H1 (cell line): ENCODE results near the gene ITPK1. TPM values are rescaled to one million over a fixed set of nuclear protein-coding genes. Genes with fewer than 3 reads are reported as not detected.

Experiments
- CTCF ChIA-PET: fragments of 300-600 bp; sonication (Branson Sonifier 250); formaldehyde crosslinking; loops from one replicate; lab custom pipeline; 2021; ENCODE audit not compliant: partially characterized antibody; lab: Charles Lee
- POLR2A ChIA-PET: fragments of 300-600 bp; sonication (Branson Sonifier 250); formaldehyde crosslinking; loops from one replicate; lab custom pipeline; 2021; ENCODE audit warnings: inconsistent platforms; ENCODE audit not compliant: partially characterized antibody; lab: Charles Lee
- DNase-seq, 2 experiments: peaks; one replicate each; pipeline versions ENCODE4 v3.0.0 to v3.0.0-alpha.2; 2010 to 2022; ENCODE audit warnings: low spot score in 2 of 2, low read depth in 1 of 2, mixed read lengths in 1 of 2
- FAIRE-seq: peaks from 2 replicates; lab custom pipeline; 2011; peaks lifted over from hg19 to GRCh38; lab: Jason Lieb, UNC
- H2AFZ ChIP-seq: 2 replicates; pipeline ENCODE4 v1.8.1; 2012; ENCODE audit warnings: low read length, inconsistent platforms
- H2AK5ac ChIP-seq: 2 replicates; pipeline ENCODE4 v1.6.1; 2013; ENCODE audit warnings: low read depth, low read length
- H2BK120ac ChIP-seq: replicated peaks from 2 replicates; pipeline ENCODE3; 2013; ENCODE audit warnings: low read depth, low read length, inconsistent platforms
- H2BK12ac ChIP-seq: 2 replicates; pipeline ENCODE4 v1.6.1; 2013; ENCODE audit warnings: low read depth, low read length
- H2BK15ac ChIP-seq: 2 replicates; pipeline ENCODE4 v1.6.1; 2013; ENCODE audit warnings: low read length
- H2BK20ac ChIP-seq: 2 replicates; pipeline ENCODE4 v1.6.1; 2013; ENCODE audit warnings: low read length
- H2BK5ac ChIP-seq: 2 replicates; pipeline ENCODE4 v1.6.1; 2013; ENCODE audit warnings: low read depth, low read length
- H3K14ac ChIP-seq: 2 replicates; pipeline ENCODE4 v1.6.1; 2013; ENCODE audit warnings: inconsistent platforms; ENCODE audit not compliant: insufficient read length
- H3K18ac ChIP-seq: 2 replicates; pipeline ENCODE4 v1.6.1; 2013; ENCODE audit warnings: low read length; ENCODE audit errors: extremely low read depth
- H3K23ac ChIP-seq: 2 replicates; pipeline ENCODE4 v1.6.1; 2013; ENCODE audit warnings: inconsistent platforms; ENCODE audit not compliant: insufficient read length
- H3K23me2 ChIP-seq: 2 replicates; pipeline ENCODE4 v1.6.1; 2013; ENCODE audit warnings: low read depth, low read length
- H3K27ac ChIP-seq: 2 replicates; pipeline ENCODE4 v1.6.1; 2011; ENCODE audit warnings: low read depth, low read length, inconsistent platforms
- H3K27me3 ChIP-seq, 4 experiments: replicated peaks in 1 of 4; 1 replicate in 1 of 4; 2 replicates in 3 of 4; pipeline versions ENCODE4 v1.6.1 to v1.8.1; 2011 to 2013; ENCODE audit warnings: low read length in 3 of 4, mild to moderate bottlenecking in 3 of 4, inconsistent platforms in 2 of 4, mixed read lengths in 2 of 4, moderate library complexity in 1 of 4; ENCODE audit not compliant: control insufficient read depth in 3 of 4, insufficient read depth in 3 of 4; ENCODE audit errors: extremely low read depth in 1 of 4
- H3K36me3 ChIP-seq, 4 experiments: 2 replicates each; pipeline versions ENCODE4 v1.6.1 to v1.8.1; 2011 to 2013; ENCODE audit warnings: mild to moderate bottlenecking in 4 of 4, low read length in 3 of 4, moderate library complexity in 2 of 4, control low read depth in 1 of 4, inconsistent platforms in 1 of 4; ENCODE audit not compliant: insufficient read depth in 4 of 4, control insufficient read depth in 2 of 4
- H3K4ac ChIP-seq: replicated peaks from 2 replicates; pipeline ENCODE3; 2013; ENCODE audit warnings: low read length, low read depth, mixed read lengths, inconsistent platforms; ENCODE audit not compliant: insufficient read length
- H3K4me1 ChIP-seq, 4 experiments: replicated peaks in 1 of 4; 1 replicate in 1 of 4; 2 replicates in 3 of 4; pipeline versions ENCODE4 v1.6.1 to v1.8.1; 2011 to 2013; ENCODE audit warnings: low read length in 3 of 4, inconsistent platforms in 2 of 4, mixed read lengths in 1 of 4; ENCODE audit not compliant: insufficient read depth in 4 of 4, control insufficient read depth in 3 of 4
- H3K4me2 ChIP-seq, 2 experiments: 2 replicates each; pipeline versions ENCODE4 v1.6.1 to v1.8.1; 2011 to 2013; ENCODE audit warnings: low read depth in 2 of 2, low read length in 2 of 2, control low read depth in 1 of 2, inconsistent platforms in 1 of 2, mild to moderate bottlenecking in 1 of 2; ENCODE audit not compliant: insufficient read depth in 1 of 2
- H3K4me3 ChIP-seq, 4 experiments: fragments of 200-600, 300-600 bp in 1 of 4; sonication (generic), shearing (Covaris generic), sonication (Bioruptor Twin) in 1 of 4; 2 replicates each; pipeline versions ENCODE4 v1.5.1 to v1.8.1; 2011 to 2016; ENCODE audit warnings: low read length in 4 of 4, low read depth in 3 of 4, control low read depth in 2 of 4, inconsistent platforms in 2 of 4, mild to moderate bottlenecking in 2 of 4, mixed read lengths in 1 of 4, moderate library complexity in 1 of 4; ENCODE audit not compliant: insufficient read depth in 2 of 4; ENCODE audit errors: extremely low read depth in 1 of 4
- H3K56ac ChIP-seq: replicated peaks from 2 replicates; pipeline ENCODE3; 2013; ENCODE audit warnings: low read depth, mild to moderate bottlenecking, mixed read lengths, low read length, inconsistent platforms; ENCODE audit not compliant: insufficient read length
- H3K79me1 ChIP-seq: 2 replicates; pipeline ENCODE4 v1.6.1; 2013; ENCODE audit warnings: low read depth, low read length, control low read depth
- H3K79me2 ChIP-seq, 2 experiments: 2 replicates each; pipeline versions ENCODE4 v1.6.1 to v1.8.1; 2012 to 2013; ENCODE audit warnings: low read length in 2 of 2, mild to moderate bottlenecking in 2 of 2, inconsistent platforms in 1 of 2; ENCODE audit not compliant: insufficient read depth in 2 of 2, control insufficient read depth in 1 of 2
- H3K9ac ChIP-seq, 4 experiments: replicated peaks in 1 of 4; 1 replicate in 1 of 4; 2 replicates in 3 of 4; pipeline versions ENCODE4 v1.6.1 to v1.8.1; 2011 to 2013; ENCODE audit warnings: low read depth in 3 of 4, low read length in 3 of 4, control low read depth in 2 of 4, mild to moderate bottlenecking in 2 of 4, moderate library complexity in 2 of 4, inconsistent platforms in 1 of 4; ENCODE audit errors: extremely low read depth in 1 of 4
- H3K9me3 ChIP-seq, 2 experiments: 2 replicates each; pipeline versions ENCODE4 v1.6.1 to v1.8.1; 2012 to 2013; ENCODE audit warnings: mild to moderate bottlenecking in 2 of 2, moderate library complexity in 2 of 2, control low read depth in 1 of 2, inconsistent platforms in 1 of 2, low read depth in 1 of 2, low read length in 1 of 2, mixed read lengths in 1 of 2; ENCODE audit not compliant: insufficient read depth in 2 of 2
- H4K20me1 ChIP-seq, 2 experiments: replicated peaks in 1 of 2; 2 replicates each; pipeline versions ENCODE3 to v1.8.1; 2011 to 2013; ENCODE audit warnings: inconsistent platforms in 2 of 2, low read length in 2 of 2, mild to moderate bottlenecking in 1 of 2; ENCODE audit not compliant: insufficient read depth in 2 of 2, control insufficient read depth in 1 of 2
- H4K5ac ChIP-seq: 2 replicates; pipeline ENCODE4 v1.6.1; 2013; ENCODE audit warnings: low read length, low read depth, mixed read lengths, inconsistent platforms; ENCODE audit not compliant: insufficient read length
- H4K8ac ChIP-seq: 2 replicates; pipeline ENCODE4 v1.8.0; 2013; ENCODE audit warnings: mild to moderate bottlenecking, moderate library complexity, low read length, inconsistent platforms; ENCODE audit not compliant: insufficient read depth; ENCODE audit errors: extremely low read depth
- H4K91ac ChIP-seq: replicated peaks from 2 replicates; pipeline ENCODE3; 2013; ENCODE audit warnings: low read length, mixed read lengths, inconsistent platforms; ENCODE audit not compliant: insufficient read length
- ASH2L ChIP-seq: fragments of 200-600, 300-600 bp; sonication (generic); IDR thresholded peaks from one replicate; pipeline ENCODE4 v1.7.1; 2017; ENCODE audit warnings: low read length
- CEBPB ChIP-seq: IDR thresholded peaks from 2 replicates; pipeline ENCODE4 v1.6.1; 2012; ENCODE audit warnings: low read depth, low read length
- CHD1 ChIP-seq: IDR thresholded peaks from 2 replicates; pipeline ENCODE4 v1.6.1; 2012; ENCODE audit warnings: low read depth, low read length, improper control_type of control experiment
- JUND ChIP-seq: IDR thresholded peaks from 2 replicates; pipeline ENCODE4 v1.6.1; 2011; ENCODE audit warnings: mild to moderate bottlenecking, improper control_type of control experiment, low read length
- KDM4A ChIP-seq: IDR thresholded peaks from one replicate; pipeline ENCODE4 v1.7.1; 2012; ENCODE audit warnings: low read depth, mild to moderate bottlenecking, moderate library complexity, low read length, inconsistent platforms; ENCODE audit not compliant: severe bottlenecking
- MAFK ChIP-seq: IDR thresholded peaks from 2 replicates; pipeline ENCODE4 v1.6.1; 2012; ENCODE audit warnings: low read depth, mild to moderate bottlenecking, improper control_type of control experiment, low read length
- SP2 ChIP-seq: IDR thresholded peaks from 2 replicates; pipeline ENCODE4 v1.6.1; 2012; ENCODE audit warnings: mild to moderate bottlenecking, low read length, inconsistent platforms
- SRF ChIP-seq: IDR thresholded peaks from 2 replicates; pipeline ENCODE4 v1.6.1; 2011; ENCODE audit warnings: mild to moderate bottlenecking, low read depth, low read length, moderate library complexity
- SUZ12 ChIP-seq: fragments of 200-600 bp; sonication (generic); IDR thresholded peaks from 2 replicates; pipeline ENCODE4 v1.6.1; 2012; ENCODE audit warnings: mild to moderate bottlenecking, inconsistent platforms, low read length, moderate library complexity, mixed read lengths
- WGBS, 2 experiments: shearing (Covaris generic) in 1 of 2; methylation state at CpG; one replicate each; pipeline versions ENCODE4 v1.1.6 to v1.1.7; 2013 to 2015; ENCODE audit warnings: low lambda C conversion rate in 2 of 2, mixed read lengths in 2 of 2, inconsistent platforms in 1 of 2, low coverage in 1 of 2, missing lambda C conversion rate in 1 of 2; ENCODE audit not compliant: insufficient replicate concordance in 2 of 2, insufficient coverage in 1 of 2, insufficient read length in 1 of 2; ENCODE audit errors: extremely low coverage in 1 of 2, missing lambda C conversion rate in 1 of 2; 5-methylcytosine and 5-hydroxymethylcytosine counted together
- polyA plus RNA-seq, 7 experiments: library from polyadenylated mRNA; depleted of rRNA in 3 of 7; stranded (reverse) in 5 of 7; unstranded in 2 of 7; fragments of >200 nt in 5 of 7; fragments of 200-250 nt in 2 of 7; gene quantifications; 1 replicate in 5 of 7; 2 replicates in 1 of 7; 4 replicates in 1 of 7; pipeline versions ENCODE4 v1.2.1 to v1.2.3, GENCODE V29; 2011 to 2013; ENCODE audit warnings: missing spikeins in 2 of 7, mixed read lengths in 2 of 7
- total RNA-seq: library from RNA; stranded (reverse); fragmentation: NEBNext Ultra II Directional; extraction: Animal tissue kit (Norgen Biotek cat#: 25700); gene quantifications from 2 replicates; pipeline ENCODE4 v1.2.1, GENCODE V29; 2021
- TF ChIP-seq, protein P1 (sequence below): IDR thresholded peaks from 2 replicates; pipeline ENCODE4 v1.6.1; 2011; ENCODE audit warnings: low read depth, mild to moderate bottlenecking, low read length; ENCODE audit not compliant: insufficient read depth

Gene ITPK1
- total and polyA plus RNA-seq, 2 of the 8 experiments (the other 6 are each of a cell fraction or from before 2014, with no cell fraction given), result 108 to 143 TPM

GRCh38 chr14:92922155-92922735 is 193.5 kb downstream of the ITPK1 start:
- Histone ChIP-seq H3K27me3 (peaks cover 0 to 7% (median 2%) of the 10 kb centered on the region in 4 experiments; a peak in 3 of 7 replicates), H3K79me1 (no peaks in the 10 kb centered on the region), H3K23ac (no peak overlapping the region), H3K56ac (no peak overlapping the region), H3K4me2 (peak overlapping the region; percentile 47 to 95), H3K27ac (no peak overlapping the region), H2BK5ac (no peak overlapping the region), H3K79me2 (no peaks in the 10 kb centered on the region), H2BK20ac (no peak overlapping the region), H4K91ac (no peak overlapping the region), H4K20me1 (peaks cover 0 to 3% of the 10 kb centered on the region in 2 experiments), H3K14ac (no peak overlapping the region), H3K4me1 (peaks cover 0 to 15% (median 4%) of the 10 kb centered on the region in 4 experiments; a peak in 4 of 7 replicates), H3K4me3 (peak overlapping the region; percentile 36 to 79 (median 68); a peak in 7 of 8 replicates), H2BK12ac (0 out of 2 replicates have a peak overlapping the region, but pooled peaks have one; percentile 87), H3K18ac (peak overlapping the region; percentile 48; the same call in 1 of the 2 replicates), H2BK120ac (no peak overlapping the region), H2AFZ (peak overlapping the region; percentile 97; the same call in 1 of the 2 replicates), H3K23me2 (peaks cover 13% of the 10 kb centered on the region; the same call in 1 of the 2 replicates), H2BK15ac (no peak overlapping the region), H4K5ac (no peak overlapping the region), H3K4ac (no peak overlapping the region), H3K9me3 (no peaks in the 10 kb centered on the region), H3K36me3 (no peaks in the 10 kb centered on the region), H2AK5ac (no peak overlapping the region), H3K9ac (no peak overlapping the region; a peak in 1 of 7 replicates), H4K8ac (peak overlapping the region; percentile 72; the same call in 1 of the 2 replicates)
- FAIRE-seq, result no peak
- ChIA-PET POLR2A (interaction anchor here (0.8 to 1.9 kb wide), 5 partner anchors 8 to 42 kb away, joined by 3 to 10 read pairs (median 4); no protein-coding TSS in a partner anchor), CTCF (interaction anchor here (1.2 to 1.5 kb wide), 4 partner anchors 9 to 42 kb away, joined by 3 to 4 read pairs (median 3); no protein-coding TSS in a partner anchor)
- no peak for DNase-seq
- 80% methylated on average over 4 of the region's 4 CpGs; no CpG with 5 or more reads in 1 of the 2 experiments for WGBS, 2 experiments
- no peak for TF ChIP-seq KDM4A
- TF ChIP-seq SRF, result no peak
- no peak for TF ChIP-seq ASH2L
- TF ChIP-seq, protein P1, sequence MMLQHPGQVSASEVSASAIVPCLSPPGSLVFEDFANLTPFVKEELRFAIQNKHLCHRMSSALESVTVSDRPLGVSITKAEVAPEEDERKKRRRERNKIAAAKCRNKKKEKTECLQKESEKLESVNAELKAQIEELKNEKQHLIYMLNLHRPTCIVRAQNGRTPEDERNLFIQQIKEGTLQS, result no peak
- TF ChIP-seq JUND, result no peak
- no peak for TF ChIP-seq MAFK
- TF ChIP-seq CHD1, result no peak
- no peak for TF ChIP-seq SUZ12
- TF ChIP-seq SP2, result no peak
- no peak for TF ChIP-seq CEBPB
